ENCODE data around the gene CD99L2.
A peak's percentile ranks its signal among the peaks of the same experiment; 100 is the strongest.
"Not testable (repeated sequence)": the region's sequence is repeated elsewhere in the genome, so short reads cannot be mapped to it uniquely, and the experiment has no call there.

Gene CD99L2

DNA sequence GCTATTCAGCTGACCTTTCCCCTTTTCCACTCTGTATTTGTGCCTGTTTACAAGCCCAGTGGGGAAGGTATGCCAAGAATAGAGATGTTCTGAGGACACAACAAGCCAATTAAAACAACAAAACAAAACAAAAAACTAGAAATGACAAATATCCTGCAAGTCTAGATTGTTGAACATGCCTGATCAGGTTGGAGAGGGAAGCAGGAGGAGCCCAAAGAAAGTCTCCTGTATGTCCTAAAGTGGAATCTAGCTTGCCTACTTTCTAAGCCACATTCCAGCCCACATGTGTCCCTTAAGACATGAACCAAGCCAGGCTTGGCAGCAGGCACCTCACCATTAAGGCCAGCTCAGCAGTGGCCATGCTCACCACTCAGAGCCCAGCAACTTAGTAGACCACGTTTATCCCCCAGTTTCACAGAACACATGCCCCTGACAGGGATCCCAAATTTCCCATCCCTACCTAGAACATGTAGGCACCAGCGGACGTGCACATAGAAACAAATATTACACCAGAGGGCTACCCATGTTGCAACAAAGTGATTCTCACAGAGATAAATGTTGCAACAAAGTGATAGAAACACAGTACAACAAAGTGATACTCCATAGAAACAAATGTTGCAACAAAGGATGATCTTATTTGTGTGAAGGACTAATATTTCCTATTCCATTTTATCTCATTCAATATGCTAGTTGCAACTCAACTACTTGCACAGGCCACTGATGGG, 48.3 kb downstream of the CD99L2 start:
- DNase-seq, result peak; percentile 64

DNA sequence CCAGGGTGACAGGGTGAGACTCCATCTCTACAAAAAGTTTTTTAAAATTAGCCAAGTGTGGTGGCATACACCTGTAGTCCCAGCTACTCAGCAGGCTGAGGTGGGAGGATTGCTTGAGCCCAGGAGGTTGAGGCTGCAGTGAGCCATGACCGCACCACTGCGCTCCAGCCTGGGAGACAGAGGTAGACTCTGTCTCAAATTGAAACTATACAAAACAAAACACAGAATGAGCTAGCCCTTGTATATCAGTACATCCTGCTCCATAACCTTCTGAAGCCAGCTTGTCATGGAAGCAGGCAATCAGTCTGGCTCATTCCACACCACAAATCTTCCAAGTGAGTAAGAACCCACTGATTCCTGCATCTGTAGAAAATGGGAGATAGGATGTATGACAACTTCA, 49.0 kb downstream of the CD99L2 start:
- DNase-seq, result no peak

DNA sequence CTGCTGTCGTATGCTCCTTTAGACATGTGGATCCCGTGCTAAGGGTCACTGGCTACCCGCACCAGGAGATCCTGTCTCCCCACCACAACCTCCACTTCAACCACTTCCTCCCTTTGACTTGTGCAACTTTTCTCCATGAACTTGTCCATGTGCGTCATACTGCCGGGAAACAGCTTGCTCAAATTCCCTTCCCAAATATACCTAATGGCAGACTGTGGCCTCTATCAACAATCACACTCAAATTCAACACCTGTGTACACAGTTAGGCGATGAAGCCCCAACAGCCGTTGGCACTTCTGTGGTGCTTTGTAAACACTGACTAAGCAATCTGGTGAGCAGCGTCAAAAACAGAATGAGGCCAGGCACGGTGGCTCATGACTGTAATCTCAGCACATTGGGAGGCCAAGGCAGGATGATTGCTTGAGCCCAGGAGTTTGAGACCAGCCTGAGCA, 49.5 kb downstream of the CD99L2 start:
- peak; percentile 78 for DNase-seq

DNA sequence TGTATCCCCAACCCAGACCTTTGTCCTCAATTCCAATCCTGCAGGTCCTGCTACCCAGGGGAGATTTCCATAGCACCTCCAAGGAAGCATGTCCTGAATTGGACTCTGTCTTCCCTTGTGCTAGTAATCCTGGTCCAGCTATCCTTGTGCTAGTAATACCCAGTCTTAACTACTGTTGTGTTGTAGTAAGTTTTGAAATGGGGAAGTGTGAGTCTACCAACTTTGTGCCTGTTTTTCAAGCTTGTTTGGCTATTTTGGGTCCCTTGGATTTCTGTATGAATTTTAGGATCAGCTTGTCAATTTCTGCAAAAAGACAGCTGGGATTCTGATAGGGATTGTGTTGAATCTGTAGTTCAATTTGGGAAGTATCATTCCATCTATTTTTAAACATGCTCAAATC, 51.4 kb downstream of the CD99L2 start:
- DNase-seq, result peak; percentile 56

DNA sequence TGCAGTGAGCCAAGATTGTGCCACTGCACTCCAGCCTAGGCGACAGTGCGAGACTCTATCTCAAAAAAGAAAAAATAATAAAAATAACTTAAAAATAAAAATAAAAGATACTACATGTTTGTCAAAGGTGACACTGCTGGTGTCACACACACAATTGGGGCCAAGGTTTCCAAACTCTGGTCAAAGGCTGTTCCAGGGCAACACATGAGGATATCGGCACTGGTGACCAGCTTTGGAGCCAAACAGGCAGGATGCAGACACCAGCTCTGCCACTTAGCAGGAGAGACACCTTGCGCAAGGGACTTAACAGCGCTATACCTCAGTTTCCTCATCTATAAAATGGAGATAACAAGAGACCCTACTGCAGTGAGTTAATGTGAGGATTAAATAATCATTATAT, 52.3 kb downstream of the CD99L2 start:
- DNase-seq, result no peak

DNA sequence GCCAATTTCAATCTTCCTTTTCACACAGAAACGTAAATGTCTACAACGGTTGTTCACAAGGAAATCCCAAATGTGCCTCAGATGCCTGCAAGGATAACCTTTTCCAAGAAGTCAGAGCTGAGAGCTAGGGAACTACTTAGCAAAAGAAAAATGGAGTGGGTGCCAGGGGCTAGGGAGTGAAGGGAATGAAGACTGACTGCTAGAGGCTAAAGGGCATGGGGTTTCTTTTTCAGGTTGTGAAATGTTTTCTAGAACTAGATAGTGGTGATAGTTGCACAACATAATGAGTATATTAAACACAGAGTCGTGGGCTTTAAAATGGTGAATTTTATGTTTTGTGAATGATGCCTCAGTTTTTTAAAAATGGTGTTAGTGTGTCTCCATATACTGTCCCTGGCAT, 53.4 kb downstream of the CD99L2 start:
- DNase-seq, result peak; percentile 37

DNA sequence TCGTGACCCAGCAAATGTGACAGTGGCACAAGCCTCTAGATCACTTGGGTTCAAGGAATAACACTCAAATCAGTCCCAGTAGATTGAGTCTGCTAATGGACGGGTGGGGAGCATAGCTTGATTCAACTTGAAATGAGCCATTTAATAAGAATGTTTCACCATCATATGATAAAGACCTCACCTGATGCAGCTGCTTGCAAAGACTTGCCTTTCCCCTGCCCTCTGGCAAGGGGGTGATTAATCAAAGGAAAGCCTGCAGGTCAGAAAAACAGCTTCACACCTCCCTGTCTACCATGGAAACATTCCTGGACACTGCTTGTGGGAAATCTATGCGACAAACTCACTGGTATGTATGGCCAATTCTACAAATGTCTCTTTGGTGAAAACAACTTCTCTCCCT, 54.5 kb downstream of the CD99L2 start:
- no peak for DNase-seq

DNA sequence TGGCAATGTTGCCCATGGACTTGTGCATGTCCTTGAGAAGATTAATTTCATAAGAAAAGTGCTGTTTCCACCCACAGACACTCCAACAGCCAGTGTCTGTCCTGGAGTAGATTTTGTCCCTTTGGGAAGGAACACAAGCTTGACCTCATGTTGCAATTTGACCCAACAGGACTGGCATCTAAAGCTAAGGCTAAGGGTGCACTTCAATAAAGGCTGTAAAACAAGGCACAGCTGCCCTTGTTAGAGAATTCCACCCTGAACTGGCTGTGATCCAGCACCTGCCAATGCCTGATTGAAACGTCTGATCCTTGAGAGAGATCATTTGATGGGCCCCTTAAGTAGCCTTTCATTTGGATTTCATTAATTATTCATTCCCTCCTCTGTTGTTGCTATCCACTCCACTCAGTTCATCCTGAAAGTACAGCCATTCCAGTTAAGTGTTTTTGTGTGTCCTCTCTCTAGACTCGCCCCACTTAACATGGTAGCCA, 56.2 kb downstream of the CD99L2 start:
- DNase-seq, result no peak

DNA sequence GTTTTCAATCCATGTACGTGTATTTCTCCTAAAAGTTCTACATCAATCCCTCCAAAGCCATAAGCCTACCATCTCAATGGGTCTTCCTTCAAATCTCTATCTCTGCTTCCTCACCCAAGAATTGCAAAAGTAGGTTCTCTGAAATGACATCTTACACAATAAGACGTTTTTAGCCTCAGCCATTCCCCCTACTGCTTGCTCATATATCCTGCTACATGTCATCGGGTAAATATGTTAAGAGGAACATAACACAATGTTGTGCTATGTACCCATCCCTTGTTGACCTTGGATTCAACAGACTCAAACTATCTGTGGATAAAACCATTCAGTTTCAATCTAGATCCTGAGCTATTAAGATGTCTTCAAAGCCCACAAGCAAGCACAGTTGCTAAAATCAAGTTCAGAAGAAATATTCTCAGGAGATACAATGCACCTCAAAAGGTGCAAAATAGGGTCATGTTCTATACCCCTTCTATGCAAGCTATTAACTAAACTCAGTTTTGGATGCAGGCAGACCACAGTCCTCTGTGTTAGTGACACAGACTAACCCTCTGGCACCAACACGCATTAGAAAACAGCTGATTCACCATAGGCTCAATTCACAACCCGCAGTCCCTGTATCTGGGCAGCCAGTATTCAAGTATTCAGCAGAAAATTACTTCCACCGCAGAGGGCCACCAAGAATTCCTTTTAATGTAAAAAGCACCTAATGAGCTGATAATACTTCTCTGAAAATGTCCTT, 56.8 kb downstream of the CD99L2 start:
- peak; percentile 87 for DNase-seq

DNA sequence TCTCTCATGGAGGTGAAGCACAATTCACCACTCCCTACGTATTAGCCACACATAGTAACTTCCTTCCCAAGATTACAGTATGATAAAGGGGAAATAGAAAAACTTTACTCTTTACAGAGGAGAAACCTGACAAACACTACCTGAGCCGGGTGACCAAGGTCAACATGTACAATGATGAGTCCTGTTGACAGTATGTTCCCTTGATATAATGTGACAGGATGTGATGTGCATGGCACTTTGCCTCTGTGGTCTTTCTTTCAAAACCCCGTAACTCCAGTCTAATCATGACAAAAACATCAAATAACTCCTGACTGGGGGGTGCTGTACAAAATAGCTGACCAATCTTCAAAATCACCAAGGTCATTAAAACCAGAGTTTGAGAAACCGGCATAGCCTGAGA, 60.6 kb downstream of the CD99L2 start:
- no peak for DNase-seq

DNA sequence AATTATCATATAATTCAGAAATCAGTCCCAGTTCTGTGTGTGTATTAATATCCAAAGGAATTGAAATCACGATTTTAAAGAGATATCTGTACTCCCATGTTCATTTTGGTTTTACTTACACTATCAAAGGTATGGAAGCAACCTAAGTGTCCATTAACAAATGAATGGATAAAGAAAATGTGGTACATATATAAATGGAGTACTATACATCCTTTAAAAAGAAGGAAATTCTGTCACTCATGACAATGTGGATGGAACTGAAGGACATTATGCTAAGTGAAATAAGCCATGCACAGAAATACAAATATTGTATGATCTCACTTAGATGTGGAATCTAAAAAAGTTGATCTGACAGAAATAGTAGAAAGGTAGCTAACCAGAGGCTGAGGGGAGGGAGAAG, 63.8 kb downstream of the CD99L2 start:
- DNase-seq, result no peak

DNA sequence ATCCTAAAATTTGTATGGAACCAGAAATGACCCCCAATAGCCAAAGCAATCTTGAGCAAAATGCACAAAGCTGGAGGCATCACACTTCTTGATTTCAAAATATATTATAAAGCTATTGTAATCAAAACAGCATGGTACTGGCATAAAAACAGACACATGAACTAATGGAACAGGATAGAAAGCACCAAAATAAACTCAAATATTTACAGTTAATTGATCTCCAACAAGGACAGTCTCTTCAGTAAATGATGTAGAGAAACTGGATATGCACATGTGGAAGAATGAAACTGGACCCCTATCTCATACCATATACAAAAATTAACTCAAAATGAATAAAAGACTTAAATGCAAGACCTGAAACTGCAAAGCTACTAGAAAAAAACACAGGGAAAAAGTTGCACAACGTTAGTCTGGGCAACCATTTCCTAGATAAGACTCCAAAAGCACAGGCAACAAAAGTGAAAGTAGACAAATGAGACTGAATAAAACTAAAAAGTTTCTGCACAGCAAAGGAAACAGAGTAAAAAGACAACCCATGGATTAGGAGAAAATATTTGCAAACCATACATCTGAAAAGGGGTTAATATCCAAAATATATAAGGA, 64.9 kb downstream of the CD99L2 start:
- DNase-seq, result peak; percentile 27

DNA sequence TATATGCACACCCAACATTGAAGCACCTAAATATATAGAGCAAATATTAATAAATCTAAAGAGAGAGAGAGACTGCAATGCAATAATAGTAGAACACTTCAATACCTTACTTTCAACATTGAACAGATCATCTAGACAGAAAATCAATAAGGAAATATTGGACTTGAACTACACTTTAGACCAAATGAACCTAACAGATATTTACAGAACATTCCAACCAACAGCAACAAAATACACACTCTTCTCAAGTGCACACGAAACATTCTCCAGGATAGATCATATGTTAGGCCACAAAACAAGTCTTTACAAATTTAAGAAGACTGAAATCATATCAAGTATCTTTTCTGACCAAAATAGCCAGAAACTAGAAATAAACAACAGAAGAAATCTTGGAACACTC, 66.6 kb downstream of the CD99L2 start:
- no peak for DNase-seq

DNA sequence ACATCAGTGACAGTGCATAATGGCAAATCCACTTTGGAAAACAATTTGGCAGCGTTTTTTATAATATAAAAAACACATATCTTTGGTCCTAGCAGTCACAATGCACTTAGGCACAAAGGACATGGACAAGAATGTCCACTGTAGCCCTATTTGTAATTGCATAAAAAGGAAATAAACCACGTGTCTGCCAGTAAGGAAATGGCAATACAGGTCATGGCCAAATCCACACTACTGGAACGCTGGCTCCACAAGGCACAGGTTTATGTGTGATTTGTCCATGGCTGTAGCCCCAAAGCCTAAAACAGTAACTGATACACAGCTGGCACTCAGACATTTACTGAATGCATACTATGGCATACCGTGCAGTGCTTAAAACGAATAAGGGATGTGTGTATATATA, 69.7 kb downstream of the CD99L2 start:
- DNase-seq, result no peak

DNA sequence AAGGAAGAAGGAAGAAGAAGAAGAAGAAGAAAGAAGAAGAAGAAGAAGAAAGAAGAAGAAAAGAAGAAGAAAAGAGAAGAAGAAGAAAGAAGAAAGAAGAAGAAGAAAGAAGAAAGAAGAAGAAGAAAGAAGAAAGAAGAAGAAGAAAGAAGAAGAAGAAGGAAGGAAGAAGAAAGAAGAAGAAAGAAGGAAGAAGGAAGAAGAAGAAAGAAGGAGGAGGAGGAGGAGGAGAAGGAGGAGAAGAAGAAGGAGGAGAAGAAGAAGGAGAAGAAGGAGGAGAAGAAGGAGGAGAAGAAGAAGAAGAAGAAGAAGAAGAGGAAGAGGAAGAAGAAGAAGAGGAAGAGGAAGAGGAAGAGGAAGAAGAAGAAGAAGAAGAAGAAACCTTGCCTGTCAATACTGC, 74.1 kb downstream of the CD99L2 start:
- DNase-seq, result not testable (repeated sequence)

DNA sequence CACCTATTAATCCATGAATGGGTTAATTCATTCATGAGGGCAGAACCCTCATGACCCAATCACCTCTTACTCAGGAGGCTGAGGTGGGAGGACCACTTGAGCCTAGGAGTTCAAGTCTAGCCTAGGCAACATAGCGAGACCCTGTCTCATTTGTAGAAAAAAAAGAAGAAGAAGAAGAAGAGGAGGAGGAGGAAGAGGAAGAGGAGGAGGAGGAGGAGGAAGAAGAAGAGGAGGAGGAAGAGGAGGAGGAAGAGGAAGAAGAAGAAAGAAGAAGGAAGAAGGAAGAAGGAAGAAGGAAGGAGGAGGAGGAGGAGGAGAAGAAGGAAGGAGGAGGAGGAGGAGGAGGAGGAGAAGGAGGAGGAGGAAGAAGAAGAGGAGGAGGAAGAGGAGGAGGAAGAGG, 74.6 kb downstream of the CD99L2 start:
- DNase-seq, result not testable (repeated sequence)

DNA sequence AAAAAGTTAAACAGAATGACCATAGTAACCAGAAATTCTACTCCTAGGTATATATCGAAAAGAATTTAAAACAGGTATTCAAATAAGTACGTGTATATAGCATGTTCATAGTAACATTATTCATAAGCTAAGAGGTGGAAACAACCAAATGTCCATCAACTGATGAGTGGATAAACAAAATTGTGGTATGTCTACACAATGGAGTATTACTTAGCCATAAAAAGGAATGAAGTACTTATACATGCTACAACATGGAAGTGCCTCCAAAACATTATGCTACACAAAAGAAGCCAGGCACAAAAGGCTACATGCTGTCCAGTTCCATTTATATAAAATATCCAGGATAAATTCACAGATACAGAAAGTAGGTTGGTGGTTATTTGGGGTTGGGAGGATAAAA, 76.5 kb downstream of the CD99L2 start:
- DNase-seq, result no peak

DNA sequence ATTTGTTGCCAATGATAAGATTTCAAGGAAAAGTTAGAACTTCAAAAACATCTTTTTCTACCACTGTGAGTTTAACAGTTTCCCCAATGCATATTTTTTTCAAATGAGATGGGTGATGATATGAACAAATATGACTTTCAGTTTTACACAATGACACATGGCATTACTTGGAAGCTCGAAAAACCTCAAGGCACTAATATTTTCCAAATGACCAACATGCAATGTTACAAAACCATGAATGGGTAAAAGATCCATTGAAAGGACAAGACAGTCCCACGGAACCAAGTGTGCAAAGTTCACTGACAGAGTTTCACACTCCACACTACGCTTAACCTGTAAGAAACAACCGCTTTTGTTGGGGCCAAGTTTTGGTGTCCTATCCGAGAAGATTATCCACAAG, 84.5 kb downstream of the CD99L2 start:
- DNase-seq, result no peak

DNA sequence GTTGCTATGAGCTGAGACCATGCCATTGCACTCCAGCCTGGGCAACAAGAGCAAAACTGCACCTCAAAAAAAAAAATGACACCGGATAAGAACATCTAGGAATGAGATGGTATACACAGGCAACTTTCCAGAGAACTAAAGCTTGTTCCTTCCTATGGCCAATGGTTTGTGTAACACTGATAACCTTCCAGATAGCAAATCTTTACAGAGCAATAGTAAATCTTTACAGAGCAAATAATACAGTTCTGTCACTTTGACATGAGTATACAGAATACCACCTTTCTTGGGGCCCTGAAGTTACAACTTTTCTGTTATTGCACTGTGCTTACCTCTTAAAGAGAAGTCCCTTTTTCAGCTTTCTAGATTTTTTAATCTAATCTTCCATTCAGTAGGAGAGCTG, 91.6 kb downstream of the CD99L2 start:
- DNase-seq, result no peak

DNA sequence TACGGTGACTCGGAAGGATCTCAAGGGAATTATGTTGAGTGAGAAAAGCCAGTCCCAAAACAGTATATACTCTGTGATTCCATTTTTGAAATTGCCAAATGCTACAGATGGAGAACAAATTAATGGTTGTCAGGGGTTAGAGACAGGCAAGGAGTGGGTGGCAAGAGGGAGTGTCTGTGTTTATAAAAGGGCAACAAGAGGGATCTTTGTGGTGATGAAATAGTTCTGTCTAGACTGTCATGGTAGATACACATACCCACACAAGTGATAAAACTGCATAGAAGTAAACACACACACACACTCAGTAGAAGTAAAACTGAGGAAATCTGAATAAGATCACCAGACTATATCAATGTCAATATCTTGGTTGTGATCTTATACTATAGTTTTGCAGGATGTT, 92.7 kb downstream of the CD99L2 start:
- DNase-seq, result no peak

DNA sequence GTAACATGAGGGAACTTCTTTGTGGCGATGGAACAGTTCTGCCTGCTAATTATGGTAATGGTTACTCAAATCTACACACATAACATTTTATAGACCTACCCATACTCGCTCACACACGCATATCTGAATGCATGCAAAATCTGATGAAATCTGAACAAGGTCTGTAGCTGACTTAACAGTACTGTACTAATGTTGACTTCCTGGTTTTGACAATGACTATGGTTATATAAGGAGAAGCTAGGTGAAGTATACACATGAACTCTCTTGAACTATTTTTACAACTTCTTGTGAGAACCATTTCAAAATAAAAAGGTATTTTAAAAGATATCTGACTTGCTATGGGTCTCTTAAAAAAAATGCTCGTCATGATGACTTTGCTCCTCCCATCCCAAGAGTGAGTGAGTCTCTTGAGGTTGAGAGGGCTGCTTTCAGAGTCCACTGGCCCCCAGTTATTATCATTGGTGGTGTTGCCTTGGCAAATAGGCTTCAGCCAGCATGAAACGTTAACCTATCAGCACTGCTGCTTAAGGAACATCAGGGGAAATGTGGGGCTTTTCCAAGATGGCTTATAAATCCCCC, 105.4 kb downstream of the CD99L2 start:
- DNase-seq, result no peak

DNA sequence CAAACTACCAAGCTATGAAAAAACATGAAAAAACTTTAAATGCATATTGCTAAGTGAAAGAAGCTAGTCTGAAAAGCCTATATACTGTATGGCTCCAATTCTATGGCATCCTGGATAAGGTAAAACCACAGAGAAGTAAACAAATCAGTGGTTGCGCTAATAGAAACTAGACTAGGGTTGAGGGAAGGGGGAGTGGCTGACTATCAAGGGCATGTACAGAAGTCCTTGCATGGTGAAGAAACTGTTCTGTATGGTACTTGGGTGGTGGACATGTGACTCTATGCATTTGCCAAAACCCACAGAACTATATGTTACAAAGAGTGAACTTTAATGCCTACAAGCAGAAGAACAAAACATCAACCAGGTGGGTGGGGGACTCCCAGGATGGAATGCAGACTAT, 108.4 kb downstream of the CD99L2 start:
- no peak for DNase-seq

DNA sequence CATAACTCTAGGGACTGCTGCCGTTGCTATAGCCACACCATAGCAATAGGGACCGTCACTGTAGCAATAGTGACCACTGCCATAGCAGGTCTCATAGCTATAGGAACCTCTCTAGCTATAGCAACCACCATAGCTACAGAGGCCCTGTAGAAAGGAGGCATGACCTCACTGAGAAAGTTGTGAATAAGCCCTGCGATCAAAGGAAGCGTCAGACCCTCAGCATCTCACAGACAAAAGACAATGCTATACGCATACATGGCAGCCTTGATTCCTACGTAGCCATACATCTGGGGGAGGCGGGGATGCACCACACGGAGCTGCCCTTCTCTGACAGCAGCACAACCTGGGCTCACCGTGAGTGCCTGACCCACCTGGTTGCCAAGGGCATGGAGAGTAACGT, 116.8 kb downstream of the CD99L2 start:
- DNase-seq, result no peak

DNA sequence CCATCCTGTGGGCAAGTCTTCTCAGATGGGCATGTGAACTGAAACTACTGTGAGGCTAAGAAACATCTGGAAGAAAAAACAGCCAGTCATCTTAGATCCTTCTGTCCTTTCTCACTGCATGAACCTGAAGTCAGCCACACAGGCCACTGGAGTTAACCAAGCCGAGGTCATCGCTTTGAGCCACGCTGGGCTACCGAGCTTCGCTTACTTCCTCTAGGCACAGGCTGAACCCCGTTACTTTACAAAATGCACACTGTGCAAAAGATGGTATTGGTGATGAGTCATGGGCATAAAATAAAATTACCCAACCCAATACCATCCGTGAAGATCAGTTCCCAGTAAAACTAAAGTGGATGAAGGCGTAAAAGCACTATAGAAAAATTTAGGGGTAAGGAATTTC, 119.1 kb downstream of the CD99L2 start:
- DNase-seq, result peak; percentile 63
